SKM-1 treated with dmso at 0.1 percent for 144 hours (cell line): ENCODE data around the gene MFAP4.
A peak's percentile ranks its signal among the peaks of the same experiment; 100 is the strongest.
"Not testable (repeated sequence)": the region's sequence is repeated elsewhere in the genome, so short reads cannot be mapped to it uniquely, and the experiment has no call there.

Source experiments
- DNase-seq: peaks from one replicate; lab custom pipeline; 2025; ENCODE audit not compliant: unreplicated experiment; lab: John Stamatoyannopoulos, UW

The MFAP4 gene

DNA sequence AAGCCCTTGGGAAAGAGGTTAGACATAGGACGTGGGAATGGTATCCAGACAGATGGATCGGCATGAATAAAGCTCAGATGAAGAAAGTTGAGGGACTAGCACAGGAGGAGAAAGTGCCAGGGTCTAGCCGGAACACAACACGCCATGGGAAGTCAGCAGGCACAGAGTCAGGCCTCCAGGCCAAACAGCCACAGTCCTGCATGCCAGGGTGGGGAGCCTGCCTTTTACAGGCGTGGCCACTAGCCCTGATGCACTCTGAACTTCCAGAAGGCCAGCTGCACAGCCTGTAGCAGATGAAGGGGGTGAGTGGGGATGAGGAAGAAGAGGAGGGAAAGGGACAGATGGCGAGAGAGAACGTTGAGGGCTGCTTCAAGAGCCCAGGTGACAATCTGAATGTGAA lies 29.6 kb downstream of the MFAP4 start:
- no peak for DNase-seq

DNA sequence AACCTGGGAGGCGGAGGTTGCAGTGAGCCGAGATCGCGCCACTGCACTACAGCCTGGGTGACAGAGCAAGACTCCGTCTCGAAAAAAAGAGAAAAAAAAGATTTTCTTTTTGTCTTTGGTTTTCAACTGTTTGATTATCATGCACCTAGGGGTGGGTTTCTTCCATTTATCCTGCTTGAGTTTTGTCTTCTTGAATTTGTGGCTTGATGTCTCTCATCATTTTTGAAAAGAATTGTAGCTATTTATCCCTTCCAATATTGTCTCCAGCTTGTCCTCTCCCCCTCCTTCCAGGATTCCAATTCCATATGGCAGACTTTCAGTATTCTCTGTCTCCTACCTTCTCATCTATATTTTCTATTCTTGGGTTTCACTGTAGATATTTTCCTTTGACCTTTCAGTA lies 32.2 kb downstream of the MFAP4 start:
- DNase-seq, result no peak

- DNase-seq, result not testable (repeated sequence)
Measured at GRCh38 chr17:19353401-19353800, 33.6 kb downstream of the MFAP4 start.

DNA sequence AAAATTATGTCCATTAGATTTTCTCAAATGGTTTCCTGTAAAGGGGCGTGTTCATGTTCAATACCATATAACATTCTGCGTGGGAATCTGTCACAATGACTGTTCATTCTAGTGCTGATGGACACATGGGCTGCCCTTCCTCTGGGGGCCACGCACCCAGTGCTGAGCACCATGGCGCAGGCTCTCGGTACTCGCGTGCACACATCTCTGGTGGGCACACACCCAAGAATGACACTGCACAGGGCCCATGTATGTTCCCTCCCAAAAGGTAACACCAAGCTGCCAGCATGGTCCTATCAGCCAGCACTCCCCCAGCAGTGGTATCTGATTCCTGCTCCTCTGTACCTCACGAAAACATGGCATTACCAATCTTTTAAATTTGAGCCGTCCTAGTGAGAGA lies 38.2 kb downstream of the MFAP4 start:
- DNase-seq, result no peak

DNA sequence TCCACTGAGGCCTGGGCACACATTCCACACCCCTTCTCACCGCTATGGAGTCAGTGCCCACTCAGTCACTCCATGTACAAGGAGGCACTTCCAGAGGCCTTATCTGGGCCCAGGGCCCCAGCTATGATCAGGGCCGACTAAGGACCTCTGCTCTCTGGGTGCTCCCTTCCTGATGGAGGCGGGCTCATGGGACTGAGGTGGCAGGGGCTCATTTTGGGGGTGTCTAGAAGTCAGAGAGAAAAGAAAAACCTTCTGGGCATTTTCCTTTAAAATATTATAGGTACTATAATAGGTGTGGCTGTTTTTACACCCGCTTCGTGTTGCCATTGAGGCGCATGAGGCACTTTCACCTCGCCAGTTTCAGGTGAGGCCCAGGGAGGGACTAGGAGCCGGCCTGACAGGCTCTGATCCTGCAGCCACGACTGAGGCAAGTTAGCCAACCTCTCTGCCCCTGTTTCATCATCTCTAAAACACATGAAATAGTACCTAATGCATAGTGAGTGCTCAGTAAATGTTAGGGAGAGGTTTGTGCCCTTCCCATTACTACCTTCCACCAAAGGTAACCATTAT lies 38.8 kb downstream of the MFAP4 start:
- DNase-seq, result no peak

GRCh38 chr17:19347323-19348080 lies 39.5 kb downstream of the MFAP4 start:
- DNase-seq, result no peak

DNA sequence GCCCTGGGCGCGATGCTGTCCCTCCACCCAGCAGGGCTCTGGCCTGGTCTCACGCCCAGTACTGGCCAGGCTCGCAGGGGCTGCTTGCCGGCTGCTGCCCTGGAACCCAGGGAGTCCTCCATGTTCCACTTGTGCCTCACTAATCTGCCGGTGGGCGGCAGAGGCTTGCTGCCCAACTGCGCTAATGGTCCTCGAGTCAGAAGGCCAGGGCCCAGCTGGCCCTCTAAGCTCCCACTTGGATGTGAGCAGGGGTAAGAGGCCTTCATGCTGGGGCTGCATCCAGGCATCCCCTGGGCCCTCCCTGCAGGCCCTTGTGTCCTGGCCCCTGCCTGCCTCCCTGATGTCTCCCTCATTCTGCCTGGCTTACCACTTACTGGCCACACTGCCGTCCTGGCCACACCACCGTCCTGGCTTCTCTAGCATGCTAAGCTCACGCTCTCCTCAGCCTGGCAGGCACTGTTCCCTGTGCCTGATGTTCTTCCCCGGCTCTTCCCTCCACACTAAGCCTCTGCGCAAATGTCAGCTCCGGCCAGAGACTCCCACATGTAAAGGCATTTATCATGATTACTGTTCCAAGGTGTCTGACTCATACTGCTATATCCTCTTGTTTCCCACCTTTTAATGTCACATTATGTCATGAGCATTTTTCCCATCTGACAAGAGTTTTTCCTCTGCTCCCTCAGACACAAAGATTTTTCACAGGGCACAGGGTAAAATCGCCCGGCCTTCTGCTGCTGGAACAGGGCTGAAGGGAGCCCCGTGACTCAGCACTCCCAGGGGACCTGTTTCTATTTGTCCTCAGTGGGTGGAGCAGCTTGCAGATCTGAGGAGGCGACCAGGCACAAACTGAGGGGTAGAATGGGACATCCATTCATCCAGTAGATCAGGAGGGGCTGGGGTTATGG lies 40.4 kb downstream of the MFAP4 start:
- no peak for DNase-seq

- DNase-seq, result no peak
Measured at GRCh38 chr17:19345486-19346350, 41.3 kb downstream of the MFAP4 start.

GRCh38 chr17:19345067-19345460 lies 41.9 kb downstream of the MFAP4 start:
- no peak for DNase-seq

DNA sequence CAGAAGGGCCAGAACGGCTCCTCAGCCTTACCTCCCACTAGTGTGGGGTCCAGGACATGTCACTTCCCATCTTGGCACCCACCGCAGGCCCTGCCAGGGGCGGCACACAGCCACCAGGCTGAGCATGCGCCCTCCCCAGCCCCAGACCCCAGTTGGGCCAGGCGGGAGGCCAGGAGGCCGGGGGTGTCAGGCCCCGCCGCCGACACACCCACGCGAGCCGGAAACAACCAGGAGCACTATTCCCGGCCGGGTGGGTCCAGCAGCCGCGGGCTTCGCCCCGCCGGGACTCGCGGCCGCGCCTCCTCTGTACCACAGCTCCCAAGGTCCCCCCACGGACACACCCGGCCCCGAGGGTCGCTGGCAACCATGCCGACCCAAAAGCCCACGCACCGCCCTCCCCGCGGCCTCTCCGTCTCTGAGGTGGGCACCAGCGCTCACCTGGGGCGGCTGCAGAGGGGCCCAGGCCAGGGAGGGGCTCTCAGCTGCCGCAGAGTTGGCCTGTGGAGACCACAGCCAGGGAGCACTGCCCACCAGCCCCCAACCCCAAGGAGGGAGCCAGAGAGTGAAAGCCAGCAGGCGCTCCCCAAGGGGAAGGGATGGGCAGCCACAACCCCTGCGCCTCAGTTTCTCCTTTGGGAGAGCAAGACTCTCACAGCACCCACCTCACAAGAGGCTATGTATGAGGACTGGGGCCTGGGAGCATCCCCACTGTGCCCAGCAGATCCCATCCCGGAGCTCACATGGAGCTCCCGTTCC lies 42.5 kb downstream of the MFAP4 start:
- DNase-seq, result no peak

GRCh38 chr17:19343671-19344151 lies 43.3 kb downstream of the MFAP4 start:
- DNase-seq, result no peak

- DNase-seq, result no peak
Measured at GRCh38 chr17:19343256-19343630, 43.7 kb downstream of the MFAP4 start.

GRCh38 chr17:19342611-19343255 lies 44.3 kb downstream of the MFAP4 start:
- no peak for DNase-seq

DNA sequence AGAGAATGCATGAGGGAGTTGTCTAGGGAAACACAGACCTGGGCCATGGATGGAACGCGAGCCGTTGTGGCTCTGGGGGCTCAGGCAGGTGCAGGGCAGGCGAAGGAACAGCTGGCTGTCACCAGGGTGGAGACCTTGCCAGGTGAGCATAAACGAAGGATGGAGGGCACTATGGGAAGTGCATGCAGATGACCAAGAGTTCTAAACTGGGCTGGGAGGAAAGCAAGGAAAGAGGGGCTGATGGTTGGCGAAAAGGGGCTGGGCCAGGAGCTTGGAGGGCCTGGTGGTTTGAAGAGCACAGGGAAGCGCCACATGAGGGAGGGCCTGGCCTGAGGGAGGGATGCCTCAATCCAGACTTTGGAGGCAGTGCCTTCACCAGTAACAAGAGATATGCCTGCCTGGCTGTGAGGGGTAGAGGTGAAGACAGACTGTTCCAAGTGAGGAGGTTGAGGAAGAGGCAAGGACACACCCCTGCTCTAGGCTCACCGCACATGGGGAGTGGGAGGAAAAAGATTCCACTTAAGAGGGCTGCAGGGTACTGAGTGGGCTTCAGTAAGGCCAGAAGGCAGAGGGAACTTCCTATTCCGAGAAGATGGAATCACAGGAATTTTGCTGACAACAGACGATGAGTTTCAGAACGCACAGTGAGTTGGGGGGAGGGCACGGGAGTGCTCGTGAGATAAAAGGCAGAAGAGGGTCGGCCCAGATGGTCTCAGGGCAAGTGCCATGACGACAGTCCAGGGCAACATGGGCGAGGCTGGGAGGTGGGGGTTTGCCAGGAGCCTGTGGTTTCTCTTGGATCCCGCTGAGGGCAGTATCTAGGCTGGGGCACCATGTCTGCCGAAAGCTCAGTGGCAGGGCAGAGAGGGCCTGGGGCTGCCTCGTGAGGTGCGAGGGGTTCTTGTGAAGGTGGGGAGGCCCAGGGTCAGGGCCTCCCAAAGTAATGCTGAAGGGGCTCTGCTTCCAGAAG lies 45.1 kb downstream of the MFAP4 start:
- no peak for DNase-seq

DNA sequence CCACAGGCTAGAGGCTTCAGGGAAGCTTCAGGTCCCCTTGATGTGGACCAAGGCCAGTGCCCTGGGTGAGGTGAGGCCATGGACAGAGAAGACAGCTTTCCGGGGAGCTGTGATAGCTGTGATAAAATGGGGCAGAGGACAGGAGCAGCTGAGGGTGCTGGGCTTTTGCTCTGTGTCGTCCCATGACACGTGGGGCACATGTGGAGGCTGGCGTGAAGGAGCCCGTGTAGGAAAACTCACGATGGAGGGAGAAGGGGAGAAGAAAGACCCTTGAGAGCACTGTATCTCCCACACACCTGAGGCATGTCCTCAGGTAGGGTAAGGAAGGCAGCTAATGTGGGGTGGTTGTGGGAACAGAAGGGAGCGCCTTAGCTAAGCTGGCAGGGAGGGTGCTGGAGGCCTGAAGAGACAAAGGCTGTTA lies 45.8 kb downstream of the MFAP4 start:
- DNase-seq, result no peak

DNA sequence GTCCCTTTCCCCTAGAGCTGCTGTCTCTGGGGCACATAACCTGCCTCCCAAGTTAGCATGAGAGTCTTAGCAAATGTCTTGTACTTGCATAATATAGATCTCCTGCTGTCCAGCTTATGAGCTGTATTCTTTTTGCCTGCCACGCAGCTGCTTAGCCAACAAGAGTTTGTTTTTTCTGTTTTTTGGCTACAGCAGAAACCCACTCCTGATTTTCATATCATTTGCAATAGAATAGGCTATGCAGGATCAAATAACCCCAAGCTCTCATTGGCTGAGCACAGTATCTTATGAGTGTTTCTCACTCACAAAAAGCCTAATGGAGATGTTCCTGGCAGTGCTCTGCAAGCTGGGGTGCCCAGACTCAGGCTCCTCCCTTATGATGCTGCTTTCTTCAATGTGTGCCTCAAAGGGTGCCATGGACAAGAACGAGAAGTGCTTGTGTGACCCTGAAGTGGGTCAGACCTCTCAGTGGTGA lies 47.6 kb downstream of the MFAP4 start:
- DNase-seq, result no peak

DNA sequence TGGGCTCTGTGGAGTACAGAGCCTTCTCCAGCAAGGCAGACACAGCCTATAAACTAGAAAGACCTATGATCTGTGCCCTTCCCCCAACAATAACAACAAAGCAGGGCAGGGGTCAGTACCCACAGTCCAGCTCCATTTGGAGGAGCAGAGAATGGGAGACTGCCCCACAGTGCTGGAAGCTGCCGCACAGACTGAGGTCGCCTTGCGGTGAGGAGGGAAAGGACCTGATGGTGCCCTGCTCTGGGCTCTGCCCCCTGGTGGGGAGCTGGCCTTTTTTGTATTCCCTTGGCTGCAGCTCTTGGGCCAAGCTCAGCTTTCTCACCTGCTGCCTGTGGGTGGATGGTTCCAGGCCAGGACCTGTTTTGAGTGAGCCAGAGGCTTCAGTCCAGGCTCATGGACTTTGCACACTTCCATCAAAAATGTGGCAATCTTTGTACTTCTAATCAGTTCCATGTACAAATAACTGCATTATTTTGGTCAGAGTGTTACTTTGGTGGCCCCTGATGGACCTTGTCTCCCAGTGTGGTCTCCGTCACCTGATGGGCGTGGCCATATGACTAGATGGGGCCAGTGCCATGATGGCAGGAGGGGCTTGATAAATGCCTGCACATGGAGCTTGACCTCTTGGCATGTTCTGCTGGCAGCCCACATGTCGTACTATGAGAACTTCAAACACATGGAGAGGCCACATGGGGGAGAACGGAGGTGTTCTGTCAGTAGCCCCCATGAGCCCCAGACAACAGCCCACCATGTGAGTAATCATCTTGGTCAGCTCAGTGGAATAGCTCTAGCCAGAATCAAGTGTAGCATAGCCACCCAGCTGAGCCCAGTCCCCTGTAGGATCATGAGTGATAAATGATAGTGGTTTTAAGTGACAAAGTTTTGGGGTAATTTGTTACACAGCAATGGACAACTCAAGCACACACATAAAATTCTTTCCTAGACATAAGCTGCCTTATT lies 48.7 kb downstream of the MFAP4 start:
- peak; percentile 42 for DNase-seq
